Measurements from ENCODE around the gene PALD1.

PALD1 gene

GRCh38 chr10:70558295-70558694, 79.7 kb downstream of the PALD1 start:
- DNase-seq, result no peak

GRCh38 chr10:70558871-70559810, 80.6 kb downstream of the PALD1 start:
- DNase-seq, result peak; percentile 75

- DNase-seq, result no peak
Measured at GRCh38 chr10:70559861-70560260, 81.3 kb downstream of the PALD1 start.

- DNase-seq, result no peak
Measured at GRCh38 chr10:70560511-70560941, 82.0 kb downstream of the PALD1 start.

GRCh38 chr10:70561070-70561469, 82.5 kb downstream of the PALD1 start:
- DNase-seq, result no peak

- no peak for DNase-seq
Measured at GRCh38 chr10:70561558-70561957, 83.0 kb downstream of the PALD1 start.

GRCh38 chr10:70562036-70562755, 83.6 kb downstream of the PALD1 start:
- DNase-seq, result no peak

GRCh38 chr10:70563230-70563629, 84.7 kb downstream of the PALD1 start:
- no peak for DNase-seq

GRCh38 chr10:70564113-70564725, 85.7 kb downstream of the PALD1 start:
- no peak for DNase-seq

GRCh38 chr10:70564901-70565351, 86.4 kb downstream of the PALD1 start:
- peak; percentile 27 for DNase-seq

GRCh38 chr10:70565556-70566514, 87.3 kb downstream of the PALD1 start:
- no peak for DNase-seq

- DNase-seq, result no peak
Measured at GRCh38 chr10:70566515-70567290, 88.1 kb downstream of the PALD1 start.

- DNase-seq, result no peak
Measured at GRCh38 chr10:70567603-70568002, 89.0 kb downstream of the PALD1 start.

GRCh38 chr10:70568113-70568512, 89.5 kb downstream of the PALD1 start:
- no peak for DNase-seq

- DNase-seq, result no peak
Measured at GRCh38 chr10:70568781-70569495, 90.4 kb downstream of the PALD1 start.

- DNase-seq, result no peak
Measured at GRCh38 chr10:70571236-70571635, 92.7 kb downstream of the PALD1 start.

- DNase-seq, result no peak
Measured at GRCh38 chr10:70571636-70572439, 93.3 kb downstream of the PALD1 start.

- DNase-seq, result no peak
Measured at GRCh38 chr10:70573599-70574506, 95.3 kb downstream of the PALD1 start.

GRCh38 chr10:70575486-70575873, 96.9 kb downstream of the PALD1 start:
- no peak for DNase-seq
